Muscle layer of duodenum (tissue), 2 donors: ENCODE measurements around the gene NBPF1.
"Not testable (repeated sequence)": the region's sequence is repeated elsewhere in the genome, so short reads cannot be mapped to it uniquely, and the experiment has no call there.

ENCODE experiments used
- H3K27ac ChIP-seq: one replicate; pipeline ENCODE4 v1.7.0; 2013; ENCODE audit warnings: mild to moderate bottlenecking, low read length
- H3K27me3 ChIP-seq: one replicate; pipeline ENCODE4 v1.7.0; 2013; ENCODE audit warnings: low read depth, mild to moderate bottlenecking, control low read depth, low read length
- H3K36me3 ChIP-seq, 2 donors: one replicate each; pipeline ENCODE4 v1.7.0; 2013; ENCODE audit warnings: low read length in 2 of 2, control low read depth in 1 of 2, mild to moderate bottlenecking in 1 of 2; ENCODE audit not compliant: insufficient read depth in 2 of 2, control insufficient read depth in 1 of 2
- H3K4me1 ChIP-seq, 2 donors: one replicate each; pipeline ENCODE4 v1.7.0; 2013; ENCODE audit warnings: low read length in 2 of 2, mild to moderate bottlenecking in 2 of 2, control low read depth in 1 of 2, moderate library complexity in 1 of 2; ENCODE audit not compliant: insufficient read depth in 2 of 2, control insufficient read depth in 1 of 2
- H3K4me3 ChIP-seq, 2 donors: one replicate each; pipeline ENCODE4 v1.7.0; 2013; ENCODE audit warnings: low read length in 2 of 2, low read depth in 1 of 2, mild to moderate bottlenecking in 1 of 2
- H3K9me3 ChIP-seq, 2 donors: one replicate each; pipeline ENCODE4 v1.7.0; 2013; ENCODE audit warnings: low read length in 2 of 2, control low read depth in 1 of 2, mild to moderate bottlenecking in 1 of 2; ENCODE audit not compliant: control insufficient read depth in 1 of 2
- donor health status: healthy.

Gene NBPF1

DNA sequence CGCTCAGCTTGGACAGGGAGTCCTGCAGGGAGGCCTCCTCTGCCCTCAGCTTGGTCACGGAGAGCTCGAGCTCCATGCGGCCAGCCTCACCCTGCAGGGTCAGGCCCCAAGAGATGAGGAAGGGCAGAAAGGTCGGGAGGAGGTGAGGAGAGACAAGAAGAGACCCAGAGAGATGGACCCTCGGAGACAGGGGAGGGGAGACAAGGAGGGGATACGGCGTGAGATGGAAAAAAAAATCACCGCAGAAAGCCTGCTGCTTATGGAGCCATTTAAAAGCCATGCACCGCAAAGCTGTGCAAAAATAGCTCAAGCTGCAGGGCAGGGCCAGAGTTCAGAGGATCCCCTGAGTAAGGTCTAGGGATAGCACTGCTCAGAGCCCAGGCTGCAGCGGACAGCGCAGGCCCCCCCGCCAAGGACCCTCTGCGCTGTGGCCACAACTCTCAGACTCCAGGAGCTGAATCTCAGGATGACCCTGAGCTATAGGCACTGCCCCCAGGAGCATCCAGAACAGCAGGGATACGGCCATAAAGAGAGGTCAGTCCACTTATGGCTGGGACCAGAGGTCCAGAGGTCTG lies 13.1 kb upstream of the NBPF1 start:
- not testable (repeated sequence) for H3K9me3 ChIP-seq, H3K27ac ChIP-seq, H3K4me1 ChIP-seq, H3K27me3 ChIP-seq, H3K4me3 ChIP-seq
- H3K36me3 ChIP-seq, result peaks cover 50 to 88% of the 10 kb centered on the region in 2 donors

DNA sequence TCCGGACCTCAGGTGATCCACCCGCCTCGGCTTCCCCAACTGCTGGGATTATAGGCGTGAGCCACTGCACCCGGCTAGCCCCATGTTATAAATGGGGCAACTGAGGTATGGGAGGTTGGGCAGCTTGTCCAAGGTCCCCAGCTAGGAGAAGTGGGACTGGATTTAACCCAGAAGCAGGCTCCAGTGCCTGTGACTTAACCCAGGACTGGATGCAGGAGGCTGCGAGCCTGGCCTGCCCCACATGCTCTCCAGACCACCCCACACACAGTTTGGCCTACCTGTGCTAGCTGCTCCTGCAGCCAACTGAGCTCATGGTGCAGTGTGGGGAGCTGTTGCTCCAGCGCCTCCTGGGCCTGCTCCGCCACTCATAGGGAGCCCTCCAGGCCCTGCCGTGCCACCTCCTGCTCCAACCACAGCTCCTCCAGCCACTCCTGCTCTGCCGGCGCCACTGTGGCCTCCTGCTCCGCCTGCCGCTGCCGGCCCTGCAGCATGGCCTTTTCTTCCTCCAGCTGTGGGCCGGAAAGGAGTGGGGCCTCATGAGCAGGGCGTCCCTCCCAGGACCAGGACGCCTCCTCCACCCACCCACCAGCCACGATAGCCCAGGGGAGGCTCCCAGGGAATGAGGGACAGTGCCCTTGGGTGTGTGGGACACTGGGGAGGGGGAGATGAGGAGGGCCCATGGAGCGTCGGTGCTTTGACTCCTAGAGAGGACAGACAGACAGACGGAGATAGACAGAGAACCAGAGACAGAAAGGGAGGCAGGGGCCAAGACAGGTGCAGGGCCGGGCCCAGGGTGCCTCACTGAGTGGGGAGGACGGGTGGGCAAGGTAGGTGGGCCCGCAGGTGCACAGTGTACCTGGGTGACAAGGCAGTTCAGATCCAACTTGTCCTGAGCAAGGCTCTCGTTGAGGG lies 12.4 kb upstream of the NBPF1 start:
- H3K4me1 ChIP-seq, result no peaks in the 10 kb centered on the region
- H3K4me3 ChIP-seq, result no peak overlapping the region
- H3K27me3 ChIP-seq, result no peaks in the 10 kb centered on the region
- no peaks in the 10 kb centered on the region for H3K9me3 ChIP-seq
- H3K36me3 ChIP-seq, result peaks cover 43 to 81% of the 10 kb centered on the region in 2 donors
- H3K27ac ChIP-seq, result no peak overlapping the region

DNA sequence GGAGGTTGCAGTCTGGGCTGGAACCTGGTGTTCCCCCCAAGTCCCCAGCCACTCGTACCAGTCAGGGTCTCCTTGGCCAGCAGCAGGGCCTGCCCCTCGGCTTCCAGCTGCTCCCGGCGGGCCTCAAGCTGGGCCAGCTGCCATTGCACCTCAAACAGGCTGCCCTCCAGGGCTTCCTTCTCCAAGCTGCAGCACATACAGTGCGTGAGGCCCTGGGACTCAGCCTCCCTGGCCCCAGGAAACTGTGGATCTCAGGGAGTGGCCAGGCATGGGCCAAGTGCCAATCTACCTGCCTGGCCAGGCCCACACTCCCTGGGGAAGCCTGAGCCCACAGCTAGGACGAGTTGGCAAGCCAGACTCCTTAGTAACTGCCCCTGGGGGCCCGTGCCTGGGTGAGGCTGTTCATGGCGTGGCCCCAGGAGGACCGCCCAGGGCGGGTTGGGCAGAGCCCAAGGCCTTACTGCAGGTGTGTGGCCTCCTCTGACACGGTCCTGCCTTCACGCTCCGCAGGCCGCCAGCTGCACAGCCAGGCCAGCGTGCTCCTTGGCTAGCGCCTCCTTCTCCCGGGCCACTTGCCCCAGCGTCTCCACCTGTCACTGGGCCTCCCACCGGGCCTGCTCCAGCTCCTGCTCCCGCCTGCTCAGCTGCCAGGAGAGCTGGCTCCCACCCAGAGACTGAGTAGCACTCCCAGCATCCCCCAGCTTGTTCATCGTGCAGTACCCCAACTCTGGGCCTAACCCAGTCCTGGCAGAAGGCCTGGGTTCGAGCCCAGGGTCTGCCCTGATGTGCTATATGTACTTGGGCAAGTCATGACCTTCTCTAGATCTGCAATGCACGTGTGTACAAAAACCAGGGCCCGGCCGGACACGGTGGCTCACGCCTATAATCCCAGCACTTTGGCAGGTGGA lies 10.7 kb upstream of the NBPF1 start:
- not testable (repeated sequence) for H3K27ac ChIP-seq, H3K9me3 ChIP-seq, H3K4me1 ChIP-seq, H3K4me3 ChIP-seq, H3K27me3 ChIP-seq
- peaks cover 30 to 76% of the 10 kb centered on the region in 2 donors for H3K36me3 ChIP-seq

DNA sequence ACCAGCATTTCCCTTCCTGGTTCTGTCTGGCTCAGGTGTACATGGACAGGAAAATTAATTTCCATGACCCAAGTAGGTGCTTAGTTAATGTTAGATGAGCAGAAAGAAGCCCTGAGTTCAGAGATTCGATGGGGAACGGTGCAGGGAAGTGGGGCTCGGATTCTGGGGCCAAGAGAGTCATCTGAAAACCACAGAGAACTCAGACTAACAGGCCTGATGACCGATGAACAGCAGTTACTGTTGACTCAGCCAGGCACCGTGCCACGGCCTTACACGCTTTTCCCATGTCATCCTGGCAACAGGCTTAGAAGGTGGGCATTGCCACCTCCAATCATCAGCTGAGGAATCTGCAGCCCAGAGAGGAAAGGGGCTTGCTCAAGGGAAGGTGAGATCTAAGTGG lies 10.0 kb upstream of the NBPF1 start:
- H3K9me3 ChIP-seq, H3K27me3 ChIP-seq, H3K4me1 ChIP-seq, H3K27ac ChIP-seq, H3K4me3 ChIP-seq: not testable (repeated sequence)
- H3K36me3 ChIP-seq, result peaks cover 27 to 75% of the 10 kb centered on the region in 2 donors

DNA sequence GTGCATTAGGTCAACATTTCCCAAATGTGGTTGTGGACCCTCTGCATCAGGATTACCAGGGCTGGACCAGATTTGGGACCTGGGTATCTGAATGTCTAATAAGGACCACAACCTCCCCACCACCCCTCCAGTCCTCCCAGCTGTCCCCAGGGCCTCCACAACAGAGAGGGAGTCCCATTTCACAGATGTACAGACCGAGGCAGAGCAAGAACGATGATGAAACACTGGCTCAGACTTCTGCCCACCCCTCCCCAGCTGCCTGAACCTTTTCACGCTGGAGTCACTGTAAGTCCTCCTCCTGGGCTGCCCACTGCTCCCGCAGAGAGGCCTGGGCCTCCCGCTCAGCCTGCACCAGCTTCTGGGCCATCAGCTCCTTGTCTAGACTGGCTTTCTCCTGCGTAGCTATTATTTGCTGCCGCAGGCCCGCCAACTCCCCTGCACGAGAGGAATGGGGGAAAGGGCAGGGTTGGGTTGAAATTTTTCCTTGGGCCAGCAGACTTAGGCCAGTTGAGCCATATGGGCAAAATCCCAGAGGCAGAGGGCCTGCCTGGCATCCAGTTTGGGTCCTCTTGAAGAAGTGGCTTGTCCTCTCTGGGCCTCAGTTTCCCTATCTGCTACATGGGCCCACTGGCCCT lies 8.4 kb upstream of the NBPF1 start:
- H3K4me3 ChIP-seq, H3K4me1 ChIP-seq, H3K27me3 ChIP-seq, H3K27ac ChIP-seq, H3K9me3 ChIP-seq: not testable (repeated sequence)
- peaks cover 28 to 81% of the 10 kb centered on the region in 2 donors for H3K36me3 ChIP-seq

DNA sequence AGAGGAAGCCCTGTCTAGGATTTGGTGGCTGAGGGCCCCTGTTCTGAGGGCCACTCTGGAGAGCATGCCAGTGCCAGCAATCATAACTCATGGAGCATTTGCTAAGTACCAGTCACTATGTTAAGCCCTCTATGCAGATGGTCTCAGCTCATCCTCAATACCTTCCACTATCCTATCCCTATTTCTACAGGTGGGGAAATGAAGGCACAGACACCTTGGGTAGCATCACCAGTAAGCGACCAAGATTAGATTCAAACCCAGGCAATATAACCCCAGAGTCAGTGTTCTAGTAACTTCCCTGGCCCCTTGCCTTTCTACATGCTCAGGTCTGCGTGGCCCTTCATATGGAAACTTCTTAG lies 7.9 kb upstream of the NBPF1 start:
- no peak overlapping the region for H3K4me3 ChIP-seq
- no peak overlapping the region for H3K27ac ChIP-seq
- H3K4me1 ChIP-seq, result no peaks in the 10 kb centered on the region
- H3K36me3 ChIP-seq, result peaks cover 24 to 77% of the 10 kb centered on the region in 2 donors
- no peaks in the 10 kb centered on the region for H3K9me3 ChIP-seq
- H3K27me3 ChIP-seq, result no peaks in the 10 kb centered on the region

DNA sequence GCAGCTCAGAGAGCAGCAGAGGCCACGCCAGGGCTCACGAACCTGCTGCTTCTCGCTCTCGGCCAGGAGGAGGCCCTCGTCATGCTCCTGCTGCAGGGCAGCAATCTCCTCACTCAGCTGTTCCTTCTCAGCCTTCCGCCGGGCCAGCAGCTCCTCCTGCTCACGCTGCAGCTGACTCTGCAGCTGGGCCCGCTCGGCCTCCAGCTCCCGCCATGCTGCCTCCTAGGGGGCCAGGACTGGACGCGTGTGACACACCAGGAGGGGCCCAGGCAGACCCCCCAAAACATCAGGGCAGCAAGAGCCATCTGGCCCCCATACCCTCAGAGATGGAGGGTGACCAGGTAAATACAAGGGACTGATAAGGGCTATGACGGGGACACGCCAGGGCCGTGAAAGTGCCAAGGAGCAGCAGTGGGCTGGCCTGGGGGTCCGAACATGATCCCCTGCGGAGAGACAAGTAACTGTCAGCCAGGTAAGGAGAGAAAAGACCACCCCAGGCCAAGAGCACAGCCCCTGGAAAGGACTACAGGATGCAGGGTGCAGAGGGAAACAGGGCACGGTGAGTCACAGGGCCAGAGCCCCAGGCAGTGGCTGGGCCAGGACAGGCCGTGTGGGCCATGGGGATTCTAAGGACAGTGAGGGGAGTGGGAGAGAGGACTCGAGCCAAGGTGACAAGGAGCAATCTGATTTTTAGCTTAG lies 6.6 kb upstream of the NBPF1 start:
- not testable (repeated sequence) for H3K9me3 ChIP-seq, H3K27ac ChIP-seq, H3K27me3 ChIP-seq, H3K4me3 ChIP-seq, H3K4me1 ChIP-seq
- peaks cover 15 to 66% of the 10 kb centered on the region in 2 donors for H3K36me3 ChIP-seq

DNA sequence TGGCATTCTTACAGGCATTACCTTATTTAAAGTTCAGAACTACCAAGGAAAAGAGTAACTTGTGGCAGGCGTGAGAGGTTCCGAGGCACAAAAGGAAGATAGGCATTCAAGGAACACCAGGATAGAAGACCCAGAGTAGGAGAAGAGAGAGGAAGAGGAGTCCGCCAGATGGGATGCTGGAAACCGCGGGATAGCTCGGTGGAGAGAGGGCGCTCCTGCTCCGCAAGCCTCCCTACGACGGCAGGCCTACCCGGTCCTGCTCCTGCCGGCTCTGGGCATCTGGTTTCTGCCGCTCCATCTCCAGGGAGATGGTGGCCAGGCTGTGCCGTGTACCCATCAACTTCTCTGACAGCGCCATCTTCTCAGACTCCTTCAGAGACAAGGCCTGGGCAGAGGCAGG lies 5.4 kb upstream of the NBPF1 start:
- no peak overlapping the region for H3K27ac ChIP-seq
- H3K4me3 ChIP-seq, result no peak overlapping the region
- H3K36me3 ChIP-seq, result peaks cover 15 to 53% of the 10 kb centered on the region in 2 donors
- no peaks in the 10 kb centered on the region for H3K27me3 ChIP-seq
- peaks cover 0 to 3% of the 10 kb centered on the region in 2 donors for H3K4me1 ChIP-seq
- H3K9me3 ChIP-seq, result no peaks in the 10 kb centered on the region

DNA sequence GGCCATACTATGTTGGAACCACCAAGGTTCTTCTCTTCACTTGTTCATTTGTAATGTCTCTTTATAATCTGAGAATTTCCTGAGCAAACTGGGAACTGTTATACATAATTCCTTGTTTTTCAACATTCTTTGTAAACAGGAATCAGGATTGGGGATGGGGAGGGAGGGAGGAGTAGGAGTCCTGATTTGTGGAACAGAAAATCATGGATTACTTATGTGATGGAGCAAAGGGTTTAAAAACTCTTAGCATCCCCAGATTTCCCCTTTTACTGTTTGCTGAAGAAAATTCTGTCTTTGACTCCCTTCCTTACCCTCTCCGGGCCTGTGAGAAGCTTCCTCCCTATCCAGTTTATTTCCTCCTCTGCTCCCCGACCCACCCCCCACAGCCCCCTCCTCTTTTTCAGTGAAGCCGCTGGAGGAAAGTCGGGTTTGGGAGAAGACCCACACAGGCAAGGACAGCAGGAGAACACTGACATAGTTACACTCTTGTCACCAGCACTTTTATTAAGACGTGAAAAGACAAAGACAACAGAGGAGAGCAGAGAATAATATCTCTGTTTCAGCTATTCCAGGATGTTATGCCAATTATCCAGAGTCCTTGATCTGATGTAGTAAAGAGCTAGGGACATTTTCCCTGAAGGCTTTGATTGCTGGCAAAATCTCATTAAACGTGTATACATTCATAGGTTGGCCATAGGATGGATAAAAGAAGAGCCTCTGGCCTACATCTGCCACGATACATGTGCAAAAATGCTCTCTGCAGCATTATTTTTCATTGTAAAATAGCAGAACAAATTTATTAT lies 4.6 kb upstream of the NBPF1 start:
- H3K27ac ChIP-seq, result no peak overlapping the region
- no peaks in the 10 kb centered on the region for H3K27me3 ChIP-seq
- H3K9me3 ChIP-seq, result no peaks in the 10 kb centered on the region
- H3K36me3 ChIP-seq, result peaks cover 13 to 46% of the 10 kb centered on the region in 2 donors
- H3K4me3 ChIP-seq, result no peak overlapping the region
- peaks cover 0 to 6% of the 10 kb centered on the region in 2 donors for H3K4me1 ChIP-seq

DNA sequence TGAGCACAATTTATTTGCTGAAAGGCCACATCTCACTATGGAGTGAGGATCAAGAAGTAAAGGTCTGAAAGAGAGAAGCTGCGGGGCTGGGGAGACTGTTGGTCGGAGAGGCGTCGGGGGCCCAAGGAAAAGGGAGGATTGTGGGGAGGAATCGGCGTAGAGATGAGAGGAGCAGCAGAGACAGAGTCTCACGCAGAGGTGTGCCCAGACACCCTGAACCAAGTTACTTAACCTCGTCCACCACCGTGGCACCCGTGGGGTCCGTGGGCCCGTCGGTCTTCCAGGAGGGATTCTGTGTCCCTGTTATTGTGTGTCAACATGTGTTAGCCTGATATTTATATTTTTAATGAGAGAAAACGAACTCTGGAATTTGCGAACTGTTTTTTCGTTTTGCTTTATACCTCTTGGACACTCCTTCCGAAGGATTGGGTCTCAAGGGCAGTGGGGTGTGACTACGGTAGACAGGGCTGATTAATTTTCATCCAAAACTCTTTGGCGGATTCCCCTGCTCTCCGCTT lies 3.8 kb upstream of the NBPF1 start:
- Histone ChIP-seq H3K27me3 (no peaks in the 10 kb centered on the region), H3K4me1 (peaks cover 0 to 9% of the 10 kb centered on the region in 2 donors), H3K4me3 (no peak overlapping the region)

More for the DNA sequence above, 3.8 kb upstream of the NBPF1 start:
- H3K36me3 ChIP-seq, result peaks cover 13 to 38% of the 10 kb centered on the region in 2 donors
- no peaks in the 10 kb centered on the region for H3K9me3 ChIP-seq
- H3K27ac ChIP-seq, result no peak overlapping the region
